Measurements from ENCODE around the gene LIN52. TPM values are rescaled to one million over a fixed set of nuclear protein-coding genes. Genes with fewer than 3 reads are reported as not detected.

The LIN52 gene
- polyA plus RNA-seq, 3 donors: 2.9 to 7.2 (median 4.8) TPM

DNA sequence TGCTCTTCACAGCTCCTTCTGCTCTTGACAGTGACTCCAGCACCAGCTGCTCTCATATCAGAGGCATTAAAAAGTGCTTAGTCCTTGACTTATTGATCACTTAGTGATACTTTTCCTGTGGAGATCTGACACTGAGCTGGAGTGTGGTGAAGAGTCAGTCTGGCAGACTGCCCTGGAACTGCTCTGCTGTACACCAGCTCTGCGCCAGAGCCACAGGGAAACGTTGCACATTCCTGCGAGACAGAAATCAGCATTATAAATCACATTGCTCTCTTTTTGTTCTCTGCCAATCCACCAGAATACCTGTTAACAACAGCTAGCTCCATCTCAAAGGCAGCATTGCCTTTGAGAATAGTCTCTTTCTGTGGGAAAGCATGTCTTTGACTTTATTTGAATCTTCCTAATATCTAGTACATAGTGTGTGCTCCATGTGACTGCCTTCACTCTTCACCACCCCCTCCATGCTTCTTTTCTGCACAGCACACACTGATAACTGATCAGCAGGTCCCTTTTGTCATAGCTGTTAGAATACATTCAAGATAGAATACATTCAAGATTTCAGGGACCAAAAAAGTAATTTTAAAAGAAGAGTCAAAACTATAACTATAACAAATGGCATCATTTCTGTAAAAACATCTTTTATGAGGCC, 106.3 kb downstream of the LIN52 start:
- no peaks in the 10 kb centered on the region for H3K9me3 ChIP-seq (replicated peaks in 1 of 2; ENCODE audit: control insufficient read depth in 1 of 2, insufficient read depth in 1 of 2, low read length in 2 of 2)

DNA sequence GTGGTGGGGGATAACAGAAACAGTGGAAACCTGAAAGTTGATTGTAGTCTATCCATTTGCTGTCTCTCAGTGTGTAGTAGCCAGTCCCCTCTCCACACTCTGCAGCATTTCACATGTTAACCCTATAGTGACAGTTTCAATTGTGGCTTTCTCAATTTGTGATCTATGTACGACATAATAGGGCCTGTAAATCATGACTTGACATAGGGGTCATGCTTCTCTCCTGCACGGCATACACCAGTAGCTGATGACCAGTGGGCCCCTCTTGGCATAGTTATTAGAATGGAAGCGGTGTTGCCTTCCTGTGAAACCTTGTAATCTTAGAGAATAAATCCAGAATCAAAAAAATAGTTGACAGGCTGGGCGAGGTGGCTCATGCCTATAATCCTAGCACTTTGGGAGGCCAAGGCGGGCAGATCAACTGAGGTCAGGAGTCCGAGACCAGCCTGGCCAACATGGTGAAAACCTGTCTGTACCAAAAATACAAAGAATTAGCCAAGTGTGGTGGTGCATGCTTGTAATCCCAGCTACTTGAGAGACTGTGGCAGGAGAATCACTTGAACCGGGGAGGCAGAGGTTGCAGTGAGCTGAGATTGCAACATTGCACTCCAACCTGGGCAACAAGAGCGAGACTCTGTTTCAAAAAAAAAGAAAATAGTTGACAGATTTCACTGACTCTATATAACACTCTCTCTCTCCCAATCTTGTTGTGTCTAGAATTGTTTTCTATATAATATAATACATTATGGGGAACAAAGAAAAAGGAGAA, 109.9 kb downstream of the LIN52 start:
- H4K20me1 ChIP-seq (ENCODE audit: insufficient read depth, low read length): no peaks in the 10 kb centered on the region
- no peak overlapping the region for H2AFZ ChIP-seq (ENCODE audit: insufficient read depth, low read depth, low read length, poor library complexity, severe bottlenecking)
- Mint-ChIP-seq H3K27me3 (ENCODE audit: low read depth in 3 of 3) (no peaks in the 10 kb centered on the region), H3K9me3 (no peaks in the 10 kb centered on the region), H3K4me3 (no peak overlapping the region), H3K4me1 (no peaks in the 10 kb centered on the region), H3K27ac (no peak overlapping the region), H3K36me3 (peaks cover 24 to 31% of the 10 kb centered on the region in 2 donors)
- WGBS (ENCODE audit: insufficient coverage): 100% methylated on average over 6 of the region's 8 CpGs
- no peaks in the 10 kb centered on the region for H3K4me1 ChIP-seq (ENCODE audit: control insufficient read depth in 1 of 2, insufficient read depth in 2 of 2, low read length in 2 of 2)
- peaks cover 5 to 20% of the 10 kb centered on the region in 2 donors for H3K36me3 ChIP-seq (replicated peaks in 1 of 2; ENCODE audit: control insufficient read depth in 1 of 2, insufficient read depth in 2 of 2, low read length in 2 of 2)
- TF ChIP-seq, protein P1, sequence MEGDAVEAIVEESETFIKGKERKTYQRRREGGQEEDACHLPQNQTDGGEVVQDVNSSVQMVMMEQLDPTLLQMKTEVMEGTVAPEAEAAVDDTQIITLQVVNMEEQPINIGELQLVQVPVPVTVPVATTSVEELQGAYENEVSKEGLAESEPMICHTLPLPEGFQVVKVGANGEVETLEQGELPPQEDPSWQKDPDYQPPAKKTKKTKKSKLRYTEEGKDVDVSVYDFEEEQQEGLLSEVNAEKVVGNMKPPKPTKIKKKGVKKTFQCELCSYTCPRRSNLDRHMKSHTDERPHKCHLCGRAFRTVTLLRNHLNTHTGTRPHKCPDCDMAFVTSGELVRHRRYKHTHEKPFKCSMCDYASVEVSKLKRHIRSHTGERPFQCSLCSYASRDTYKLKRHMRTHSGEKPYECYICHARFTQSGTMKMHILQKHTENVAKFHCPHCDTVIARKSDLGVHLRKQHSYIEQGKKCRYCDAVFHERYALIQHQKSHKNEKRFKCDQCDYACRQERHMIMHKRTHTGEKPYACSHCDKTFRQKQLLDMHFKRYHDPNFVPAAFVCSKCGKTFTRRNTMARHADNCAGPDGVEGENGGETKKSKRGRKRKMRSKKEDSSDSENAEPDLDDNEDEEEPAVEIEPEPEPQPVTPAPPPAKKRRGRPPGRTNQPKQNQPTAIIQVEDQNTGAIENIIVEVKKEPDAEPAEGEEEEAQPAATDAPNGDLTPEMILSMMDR (IDR thresholded peaks at IDR 0.05): no peak
- no peak overlapping the region for H3K4me2 ChIP-seq (replicated peaks; ENCODE audit: extremely low read depth, low read length, poor library complexity, severe bottlenecking)
- DNase-seq: no peak
- no peak overlapping the region for H3K4me3 ChIP-seq (replicated peaks in 1 of 3; ENCODE audit: low read depth in 2 of 3, low read length in 3 of 3)
- H3K9me3 ChIP-seq (replicated peaks in 1 of 2; ENCODE audit: control insufficient read depth in 1 of 2, insufficient read depth in 1 of 2, low read length in 2 of 2): no peaks in the 10 kb centered on the region
- no peaks in the 10 kb centered on the region for H3K79me2 ChIP-seq (ENCODE audit: insufficient read depth, low read length)
- no peak overlapping the region for H3K27ac ChIP-seq (ENCODE audit: low read depth in 1 of 2, low read length in 2 of 2)
- H3K9ac ChIP-seq (ENCODE audit: insufficient read depth, low read length, poor library complexity, severe bottlenecking): no peak overlapping the region
- intact Hi-C loops (cut with micrococcal nuclease): no loop called here
- no peaks in the 10 kb centered on the region for H3K27me3 ChIP-seq (ENCODE audit: control insufficient read depth in 2 of 2, insufficient read depth in 2 of 2, low read length in 2 of 2)

More for the DNA sequence above, 106.3 kb downstream of the LIN52 start:
- TF ChIP-seq, protein P1 (IDR thresholded peaks at IDR 0.05): no peak
- Histone ChIP-seq H2AFZ (ENCODE audit: insufficient read depth, low read depth, low read length, poor library complexity, severe bottlenecking) (no peak overlapping the region), H4K20me1 (ENCODE audit: insufficient read depth, low read length) (no peaks in the 10 kb centered on the region), H3K4me1 (ENCODE audit: control insufficient read depth in 1 of 2, insufficient read depth in 2 of 2, low read length in 2 of 2) (no peaks in the 10 kb centered on the region), H3K27ac (ENCODE audit: low read depth in 1 of 2, low read length in 2 of 2) (no peak overlapping the region), H3K27me3 (ENCODE audit: control insufficient read depth in 2 of 2, insufficient read depth in 2 of 2, low read length in 2 of 2) (no peaks in the 10 kb centered on the region), H3K79me2 (ENCODE audit: insufficient read depth, low read length) (no peaks in the 10 kb centered on the region), H3K4me3 (replicated peaks in 1 of 3; ENCODE audit: low read depth in 2 of 3, low read length in 3 of 3) (no peak overlapping the region), H3K36me3 (replicated peaks in 1 of 2; ENCODE audit: control insufficient read depth in 1 of 2, insufficient read depth in 2 of 2, low read length in 2 of 2) (peaks cover 0 to 7% of the 10 kb centered on the region in 2 donors), H3K4me2 (replicated peaks; ENCODE audit: extremely low read depth, low read length, poor library complexity, severe bottlenecking) (no peak overlapping the region), H3K9ac (ENCODE audit: insufficient read depth, low read length, poor library complexity, severe bottlenecking) (no peak overlapping the region)
- Mint-ChIP-seq H3K4me1 (peaks cover 3% of the 10 kb centered on the region), H3K9me3 (no peaks in the 10 kb centered on the region), H3K27ac (peak overlapping the region in 1 of 7 donors; percentile 21), H3K27me3 (ENCODE audit: low read depth in 3 of 3) (no peaks in the 10 kb centered on the region), H3K36me3 (peaks cover 12 to 19% of the 10 kb centered on the region in 2 donors), H3K4me3 (no peak overlapping the region)
- WGBS (ENCODE audit: insufficient coverage): 100% methylated on average over 1 of the region's 3 CpGs
- intact Hi-C loops (cut with micrococcal nuclease): no loop called here
- no peak for DNase-seq

Data from CD14-positive monocyte (primary cell).